Neural progenitor cell (in vitro differentiated cells): ENCODE measurements around the gene PRR33. TPM values are rescaled to one million over a fixed set of nuclear protein-coding genes. Genes with fewer than 3 reads are reported as not detected.

Experiments used
- DNase-seq: peaks from one replicate; pipeline ENCODE4 v3.0.0-alpha.2; 2016; ENCODE audit warnings: low spot score
- H2AFZ ChIP-seq: fragments of 200-600 bp; sonication (generic); replicated peaks from 2 replicates; pipeline ENCODE4 v1.6.1; 2016; ENCODE audit warnings: antibody characterized with exemption
- H3F3A ChIP-seq: fragments of 200-600 bp; sonication (generic); 2 replicates; pipeline ENCODE4 v1.6.1; 2016; ENCODE audit warnings: antibody characterized with exemption, low read depth
- H3K27ac ChIP-seq: fragments of 200-600 bp; sonication (generic); 2 replicates; pipeline ENCODE4 v1.5.1; 2016; ENCODE audit warnings: mild to moderate bottlenecking
- H3K27me3 ChIP-seq: fragments of 200-600 bp; sonication (generic); 2 replicates; pipeline ENCODE4 v1.6.1; 2016; ENCODE audit warnings: mild to moderate bottlenecking, moderate library complexity
- H3K36me3 ChIP-seq: fragments of 200-600 bp; sonication (generic); 2 replicates; pipeline ENCODE4 v1.5.1; 2016
- H3K4me1 ChIP-seq: fragments of 200-600 bp; sonication (generic); 2 replicates; pipeline ENCODE4 v1.6.1; 2016; ENCODE audit warnings: mixed run types
- H3K4me2 ChIP-seq: fragments of 200-600 bp; sonication (generic); 2 replicates; pipeline ENCODE4 v1.6.1; 2016
- H3K4me3 ChIP-seq: fragments of 200-600 bp; sonication (generic); 2 replicates; pipeline ENCODE4 v1.5.1; 2016
- H3K79me2 ChIP-seq: fragments of 200-600 bp; sonication (generic); 2 replicates; pipeline ENCODE4 v1.6.1; 2016; ENCODE audit warnings: low read depth
- H3K9ac ChIP-seq: fragments of 200-600 bp; sonication (generic); 2 replicates; pipeline ENCODE4 v1.6.1; 2016
- H3K9me3 ChIP-seq: fragments of 200-600 bp; sonication (generic); 2 replicates; pipeline ENCODE4 v1.5.1; 2016; ENCODE audit warnings: low read depth
- H4K20me1 ChIP-seq: fragments of 200-600 bp; sonication (generic); 2 replicates; pipeline ENCODE4 v1.6.1; 2016; ENCODE audit warnings: low read depth
- H3K27ac Mint-ChIP-seq: 3 replicates; pipeline ENCODE4 v1.8.0; 2021; ENCODE audit warnings: mixed read lengths
- H3K27me3 Mint-ChIP-seq: 2 replicates; pipeline ENCODE4 v1.8.0; 2022; ENCODE audit warnings: low read depth, mild to moderate bottlenecking, inconsistent platforms, moderate library complexity, mixed read lengths; ENCODE audit not compliant: insufficient read depth
- H3K36me3 Mint-ChIP-seq: 3 replicates; pipeline ENCODE4 v1.8.0; 2021; ENCODE audit warnings: mixed read lengths
- H3K4me1 Mint-ChIP-seq: 3 replicates; pipeline ENCODE4 v1.8.0; 2021; ENCODE audit warnings: mixed read lengths
- H3K4me3 Mint-ChIP-seq: 3 replicates; pipeline ENCODE4 v1.8.0; 2021; ENCODE audit warnings: mild to moderate bottlenecking, moderate library complexity, mixed read lengths
- H3K9me3 Mint-ChIP-seq: 3 replicates; pipeline ENCODE4 v1.8.0; 2020; ENCODE audit warnings: mixed read lengths
- CTCF ChIP-seq: fragments of 200-600 bp; sonication (generic); IDR thresholded peaks from 2 replicates; pipeline ENCODE4 v1.5.1; 2017; ENCODE audit warnings: antibody characterized with exemption, mild to moderate bottlenecking
- EZH2 ChIP-seq: fragments of 200-600 bp; sonication (generic); IDR thresholded peaks from 2 replicates; pipeline ENCODE4 v1.6.1; 2017; ENCODE audit warnings: antibody characterized with exemption, mild to moderate bottlenecking, moderate library complexity
- EZH2phosphoT487 ChIP-seq: fragments of 200-600 bp; sonication (generic); IDR thresholded peaks from 2 replicates; pipeline ENCODE4 v1.6.1; 2017; ENCODE audit warnings: antibody characterized with exemption
- total RNA-seq: library from RNA; depleted of rRNA; stranded (reverse); fragments of >200 nt; gene quantifications from 2 replicates; pipeline ENCODE4 v1.2.3, GENCODE V29; 2015; ENCODE audit warnings: low replicate concordance

The PRR33 gene
- total RNA-seq, 1 donor from 2014 or later: not detected

GRCh38 chr11:1937616-1938342 lies 46.1 kb upstream of the PRR33 start:
- no peak for DNase-seq

GRCh38 chr11:1936781-1937615 lies 45.3 kb upstream of the PRR33 start:
- no peak overlapping the region for H3K27ac Mint-ChIP-seq
- H4K20me1 ChIP-seq: no peaks in the 10 kb centered on the region
- H3K4me3 Mint-ChIP-seq: no peak overlapping the region
- no peak overlapping the region for H3K4me3 ChIP-seq
- H3K4me1 Mint-ChIP-seq: peaks cover 21% of the 10 kb centered on the region
- H3K9me3 ChIP-seq: no peaks in the 10 kb centered on the region
- no peaks in the 10 kb centered on the region for H3K79me2 ChIP-seq
- no peaks in the 10 kb centered on the region for H3K27me3 ChIP-seq
- no peaks in the 10 kb centered on the region for H3K36me3 Mint-ChIP-seq
- no peak overlapping the region for H3K4me2 ChIP-seq
- H3K4me1 ChIP-seq: no peaks in the 10 kb centered on the region
- H3K27ac ChIP-seq: no peak overlapping the region
- TF ChIP-seq CTCF (no peak), EZH2phosphoT487 (no peak), EZH2 (no peak)
- no peaks in the 10 kb centered on the region for H3K36me3 ChIP-seq
- no peaks in the 10 kb centered on the region for H3K9me3 Mint-ChIP-seq
- H3K27me3 Mint-ChIP-seq: peaks cover 21% of the 10 kb centered on the region
- H3F3A ChIP-seq: no peaks in the 10 kb centered on the region
- no peak overlapping the region for H2AFZ ChIP-seq
- no peak for DNase-seq
- H3K9ac ChIP-seq: no peak overlapping the region

More at GRCh38 chr11:1937616-1938342, 46.1 kb upstream of the PRR33 start:
- H3K4me1 ChIP-seq: no peaks in the 10 kb centered on the region
- H3K4me2 ChIP-seq: no peak overlapping the region
- H3K9me3 Mint-ChIP-seq: no peaks in the 10 kb centered on the region
- peaks cover 25% of the 10 kb centered on the region for H3K4me1 Mint-ChIP-seq
- H3K27ac Mint-ChIP-seq: no peak overlapping the region
- no peaks in the 10 kb centered on the region for H3K79me2 ChIP-seq
- no peak overlapping the region for H3K9ac ChIP-seq
- H3K9me3 ChIP-seq: no peaks in the 10 kb centered on the region
- no peak overlapping the region for H2AFZ ChIP-seq
- no peaks in the 10 kb centered on the region for H4K20me1 ChIP-seq
- no peak overlapping the region for H3K4me3 ChIP-seq
- no peaks in the 10 kb centered on the region for H3F3A ChIP-seq
- H3K27ac ChIP-seq: no peak overlapping the region
- H3K36me3 Mint-ChIP-seq: no peaks in the 10 kb centered on the region
- no peak overlapping the region for H3K4me3 Mint-ChIP-seq
- TF ChIP-seq EZH2phosphoT487: no peak
- no peak for TF ChIP-seq CTCF
- no peaks in the 10 kb centered on the region for H3K27me3 ChIP-seq
- H3K36me3 ChIP-seq: no peaks in the 10 kb centered on the region
- H3K27me3 Mint-ChIP-seq: peaks cover 20% of the 10 kb centered on the region

GRCh38 chr11:1936072-1936780 lies 44.5 kb upstream of the PRR33 start:
- H3K27ac Mint-ChIP-seq: no peak overlapping the region
- no peak overlapping the region for H3K4me2 ChIP-seq
- H3K27me3 Mint-ChIP-seq: peaks cover 23% of the 10 kb centered on the region
- H3K9me3 Mint-ChIP-seq: no peaks in the 10 kb centered on the region
- H3K4me1 Mint-ChIP-seq: peaks cover 23% of the 10 kb centered on the region
- H3K36me3 Mint-ChIP-seq: no peaks in the 10 kb centered on the region
- no peak for DNase-seq
- H3K27ac ChIP-seq: no peak overlapping the region
- H4K20me1 ChIP-seq: no peaks in the 10 kb centered on the region
- no peaks in the 10 kb centered on the region for H3K79me2 ChIP-seq
- no peaks in the 10 kb centered on the region for H3K36me3 ChIP-seq
- no peaks in the 10 kb centered on the region for H3K27me3 ChIP-seq
- no peak for TF ChIP-seq CTCF
- TF ChIP-seq EZH2phosphoT487: no peak
- no peak for TF ChIP-seq EZH2
- no peaks in the 10 kb centered on the region for H3K4me1 ChIP-seq
- no peak overlapping the region for H3K4me3 ChIP-seq
- H2AFZ ChIP-seq: no peak overlapping the region
- H3K9ac ChIP-seq: no peak overlapping the region
- no peaks in the 10 kb centered on the region for H3F3A ChIP-seq
- no peak overlapping the region for H3K4me3 Mint-ChIP-seq
- H3K9me3 ChIP-seq: no peaks in the 10 kb centered on the region
